Posterior vena cava (tissue), 2 donors: ENCODE data around the gene PPP2R3A. TPM values are rescaled to one million over a fixed set of nuclear protein-coding genes. Genes with fewer than 3 reads are reported as not detected.

Source experiments
- DNase-seq: peaks from one replicate; pipeline ENCODE4 v3.0.0-alpha.2; 2020; ENCODE audit warnings: low spot score
- intact Hi-C, 2 donors: fragments of 100-400 bp; cut with DNase I; formaldehyde crosslinking; loops; one replicate each; pipeline versions ENCODE4 v1.14.1 to v1.14.2; 2022 to 2023
- total RNA-seq, 2 donors: library from RNA; stranded (reverse); fragmentation: NEBNext Ultra II Directional; extraction: Animal tissue kit (Norgen Biotek cat#: 25700); gene quantifications; one replicate each; pipeline ENCODE4 v1.2.1, GENCODE V29; 2021
- donor health status: DM: yes; HTN: yes; CAD: no.
- donor health status: DM: yes; HTN: yes; CAD: no.

The PPP2R3A gene
- total RNA-seq, 2 donors from 2014 or later, result 10.6 to 18.7 TPM

- intact Hi-C loops, result no loop called here
- DNase-seq, result no peak
Measured at GRCh38 chr3:135997554-135998320, 32.2 kb downstream of the PPP2R3A start.

DNA sequence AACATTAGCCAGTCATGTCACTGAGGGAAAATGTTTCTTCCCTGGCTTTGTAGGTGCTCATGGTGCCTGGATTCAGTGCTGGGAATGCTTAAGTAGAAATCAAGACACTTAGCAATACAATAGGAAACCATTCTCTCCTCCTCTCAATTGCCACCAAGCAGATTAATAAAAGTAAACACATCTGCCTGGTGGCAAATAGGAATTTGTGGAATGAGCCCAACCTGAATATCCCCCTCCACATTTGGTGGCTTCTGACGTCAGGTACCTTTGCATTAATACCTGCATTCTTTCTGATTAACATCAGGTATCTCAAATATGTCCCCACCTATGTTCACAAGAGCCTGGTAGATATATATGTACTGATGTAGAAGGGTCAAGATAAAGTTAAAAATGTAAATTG, 42.7 kb downstream of the PPP2R3A start:
- intact Hi-C loops, result no loop called here
- no peak for DNase-seq

DNA sequence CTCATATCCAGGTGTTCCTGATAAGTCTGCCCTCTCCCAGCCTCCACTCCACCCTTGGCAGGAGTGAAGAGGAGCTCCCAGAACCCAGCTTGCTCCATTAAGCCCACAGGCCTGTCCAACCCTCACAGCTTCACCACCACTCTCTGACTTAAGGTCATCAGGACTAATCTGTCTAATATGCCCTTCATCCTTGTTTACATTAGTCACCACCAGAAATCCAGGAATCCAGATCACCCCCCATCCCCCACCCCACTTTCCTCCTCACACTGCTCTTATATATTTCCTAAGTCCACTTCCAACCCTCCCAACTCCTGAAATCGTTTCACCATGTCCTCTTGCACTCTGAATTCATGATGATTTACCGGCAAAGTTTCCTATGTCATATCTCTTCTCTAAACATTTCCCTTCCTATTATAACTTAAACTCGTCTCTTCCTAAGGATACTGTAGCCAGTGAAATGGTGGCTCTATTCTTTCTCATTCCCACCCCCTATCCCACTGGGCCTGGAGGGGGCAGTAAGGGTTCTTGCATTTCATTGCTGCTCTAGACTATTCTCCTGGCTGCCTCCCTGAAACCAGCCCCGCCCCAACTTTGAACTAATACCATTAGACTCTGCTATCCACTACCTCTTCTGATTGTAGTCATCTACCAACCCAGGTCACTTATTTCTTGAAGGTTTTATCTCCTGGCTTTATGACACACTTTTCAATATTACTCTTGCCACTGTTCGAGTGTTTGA, 43.4 kb downstream of the PPP2R3A start:
- DNase-seq, result no peak
- intact Hi-C loops, result no loop called here

DNA sequence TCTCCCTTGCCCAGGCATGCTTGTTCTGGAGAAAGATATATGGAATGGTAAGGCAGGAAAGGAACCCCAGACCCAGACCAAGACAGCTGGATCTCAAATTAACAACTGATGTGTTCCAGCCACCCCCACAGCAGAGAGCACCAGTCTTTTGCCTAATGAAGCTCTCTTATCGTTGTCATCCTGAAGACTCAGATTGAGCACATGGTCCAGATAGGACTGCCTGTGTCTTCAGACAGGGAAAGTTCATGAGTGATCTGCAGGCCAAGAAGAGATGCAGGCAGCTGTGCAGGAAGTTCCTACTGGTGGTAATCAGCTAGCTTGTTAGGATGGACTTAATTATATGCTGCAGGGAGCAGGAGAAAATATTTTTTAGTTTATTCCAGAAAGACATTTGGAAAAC, 53.3 kb downstream of the PPP2R3A start:
- DNase-seq, result no peak
- intact Hi-C loops, result no loop called here

GRCh38 chr3:136021803-136022202, 56.3 kb downstream of the PPP2R3A start:
- intact Hi-C loops, result no loop called here
- DNase-seq, result no peak

- intact Hi-C loops, result no loop called here
- DNase-seq, result no peak
Measured at GRCh38 chr3:136022529-136023263, 57.2 kb downstream of the PPP2R3A start.

DNA sequence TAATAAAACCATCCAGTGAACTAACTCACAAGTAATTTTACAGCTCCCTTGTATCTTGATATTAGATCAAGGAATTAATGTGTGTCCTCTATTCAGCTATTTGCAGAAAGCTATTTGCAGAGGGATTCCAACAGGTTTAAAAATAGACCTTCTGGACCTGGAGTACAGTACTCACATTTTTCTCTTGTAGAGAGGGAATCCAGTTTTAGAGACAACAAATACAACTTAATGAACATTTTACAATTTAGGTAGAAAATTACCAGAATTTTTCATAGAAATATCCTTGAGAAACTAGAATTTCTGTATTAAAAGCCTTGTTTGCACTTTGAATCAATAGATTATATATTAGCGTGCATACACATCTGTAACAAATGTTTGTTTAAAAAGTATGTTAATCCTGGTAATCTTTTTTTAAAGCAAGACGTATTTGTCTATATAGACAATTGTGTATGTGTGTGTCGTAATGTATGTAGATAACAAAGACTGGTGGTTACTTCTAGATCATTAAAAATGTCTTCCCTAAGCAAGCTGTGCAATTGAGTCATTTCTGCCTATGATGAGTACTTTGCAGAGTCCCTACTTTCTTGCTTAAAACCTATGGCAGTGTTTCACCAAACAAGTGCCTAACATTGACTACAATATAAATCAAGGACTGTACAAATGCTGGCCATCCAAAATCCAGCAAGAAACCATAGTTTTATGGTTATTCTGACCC, 57.9 kb downstream of the PPP2R3A start:
- intact Hi-C loops, result no loop called here

DNA sequence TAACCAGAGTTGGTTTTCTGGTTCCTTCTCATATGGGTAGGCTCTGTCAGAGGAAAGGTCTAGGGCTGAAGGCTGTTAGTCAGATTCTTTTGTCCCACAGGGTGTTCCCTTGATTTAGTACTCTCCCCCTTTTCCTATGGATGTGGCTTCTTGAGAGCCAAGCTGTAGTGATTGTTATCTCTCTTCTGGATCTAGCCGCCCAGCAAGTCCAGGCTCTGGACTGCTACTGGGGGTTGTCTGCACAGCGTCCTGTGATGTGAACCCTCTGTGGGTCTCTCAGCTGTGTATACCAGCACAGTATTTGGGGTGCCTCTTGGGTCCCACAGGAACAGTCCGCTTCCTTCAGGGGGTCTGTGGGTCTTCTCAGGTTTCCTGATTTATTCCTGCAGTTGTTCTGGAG, 70.8 kb downstream of the PPP2R3A start:
- DNase-seq, result no peak
- intact Hi-C loops, result loop anchor here in 1 of 2 donors (10.0 kb wide), 1 partner anchor 1268 kb away; no protein-coding TSS in a partner anchor

More for the DNA sequence above, 57.9 kb downstream of the PPP2R3A start:
- no peak for DNase-seq

GRCh38 chr3:136038668-136039067, 73.1 kb downstream of the PPP2R3A start:
- DNase-seq, result no peak
- intact Hi-C loops, result loop anchor here in 1 of 2 donors (10.0 kb wide), 1 partner anchor 1266 kb away; no protein-coding TSS in a partner anchor

- intact Hi-C loops, result loop anchor here (5.0 kb wide), 1 partner anchor 125 kb away; no protein-coding TSS in a partner anchor
- DNase-seq, result no peak
Measured at GRCh38 chr3:136042608-136043221, 77.2 kb downstream of the PPP2R3A start.

DNA sequence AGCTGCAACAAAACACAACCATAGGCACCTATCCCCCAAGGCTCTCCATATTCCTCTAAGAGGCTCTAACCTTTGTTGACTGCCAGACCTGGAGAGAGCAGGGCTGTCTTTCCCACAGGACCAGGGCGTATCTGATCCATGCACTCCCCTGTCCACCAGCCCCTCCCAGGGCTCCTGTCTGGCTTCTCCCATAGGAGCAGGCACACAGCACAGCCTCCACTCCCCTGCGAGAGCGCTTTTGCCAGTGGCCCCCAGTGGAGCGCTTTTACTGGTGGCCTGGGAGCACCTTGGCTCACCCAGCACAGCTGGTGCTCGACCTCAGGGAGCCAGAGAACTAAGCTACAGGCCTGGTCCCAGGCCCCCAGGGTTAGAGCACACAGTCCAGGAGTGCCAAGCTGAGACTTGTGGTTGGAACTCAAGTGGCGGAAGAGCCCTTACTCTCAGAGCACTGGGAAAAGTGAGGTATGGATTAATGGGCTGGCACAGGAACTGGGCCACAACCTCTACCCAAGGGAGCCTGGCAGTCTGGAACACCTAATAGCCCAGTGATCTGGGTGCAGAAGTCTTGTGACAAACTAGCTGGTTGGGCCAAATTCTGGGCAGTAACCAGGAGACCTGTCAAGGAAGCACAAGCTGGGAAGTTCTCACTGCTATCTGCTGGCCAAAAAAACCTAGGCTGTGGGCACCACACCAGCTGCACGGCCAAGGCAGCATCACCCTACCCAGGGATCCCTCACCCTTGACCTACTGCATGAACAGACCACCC, 79.6 kb downstream of the PPP2R3A start:
- DNase-seq, result no peak
- intact Hi-C loops, result loop anchor here (5.0 kb wide), 1 partner anchor 128 kb away; no protein-coding TSS in a partner anchor

DNA sequence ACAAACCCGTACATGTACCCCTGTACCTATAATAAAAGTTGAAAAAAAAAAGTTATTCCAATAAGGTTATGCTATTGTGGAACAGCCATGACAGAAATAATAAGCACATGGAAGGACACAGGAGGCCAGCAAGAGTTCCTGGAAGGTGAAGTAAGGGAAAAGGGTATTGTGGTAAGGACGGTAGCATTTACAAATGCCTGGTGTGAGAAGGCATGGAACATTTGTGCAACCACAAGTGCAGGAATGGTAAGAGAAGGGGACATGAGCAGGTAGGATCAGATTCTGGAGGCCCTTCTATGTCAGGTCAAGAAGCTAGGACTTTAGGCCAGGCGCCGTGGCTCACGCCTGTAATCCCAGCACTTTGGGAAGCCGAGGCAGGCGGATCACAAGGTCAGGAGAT, 82.5 kb downstream of the PPP2R3A start:
- DNase-seq, result no peak
- intact Hi-C loops, result no loop called here

- intact Hi-C loops, result no loop called here
- no peak for DNase-seq
Measured at GRCh38 chr3:136050250-136050649, 84.7 kb downstream of the PPP2R3A start.

DNA sequence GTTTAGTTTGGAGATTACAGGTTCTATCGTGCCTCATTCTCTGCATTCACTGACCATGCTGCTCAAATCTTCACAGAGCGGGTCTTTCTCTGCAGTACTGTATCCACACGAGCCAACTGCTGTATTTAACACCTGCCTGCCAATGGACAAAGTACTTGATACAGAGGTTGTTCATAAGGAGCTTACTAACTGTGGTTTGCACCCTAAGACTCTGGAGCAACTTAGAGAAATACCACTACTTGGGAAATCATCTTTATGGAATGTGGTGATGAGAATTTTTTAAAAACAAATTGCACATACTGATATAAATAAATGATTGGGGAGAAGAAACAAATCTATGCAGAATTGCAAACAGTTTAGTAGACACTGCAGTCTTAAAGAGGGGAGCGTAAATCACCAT, 90.0 kb downstream of the PPP2R3A start:
- intact Hi-C loops, result no loop called here
- no peak for DNase-seq

DNA sequence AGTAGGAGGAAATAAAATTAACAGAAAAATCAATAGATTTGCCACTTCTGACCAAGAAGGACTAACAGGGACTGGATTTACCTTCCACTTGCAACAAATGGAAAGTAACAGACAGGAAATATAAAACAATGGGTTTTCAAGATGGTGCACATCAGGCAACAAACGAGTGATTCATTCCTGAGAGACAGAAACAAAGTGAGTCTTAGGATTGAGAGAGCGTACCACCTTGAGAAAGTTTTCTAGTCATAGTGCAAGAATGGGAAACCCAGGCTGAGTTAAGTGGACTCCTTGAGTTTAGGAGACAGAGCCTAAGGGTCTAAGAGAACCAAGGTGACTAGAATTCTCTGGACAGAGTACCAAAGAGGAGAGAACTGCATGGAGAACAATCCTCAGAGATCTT, 101.7 kb downstream of the PPP2R3A start:
- no peak for DNase-seq
- intact Hi-C loops, result no loop called here

GRCh38 chr3:136068708-136069107, 103.2 kb downstream of the PPP2R3A start:
- intact Hi-C loops, result no loop called here

DNA sequence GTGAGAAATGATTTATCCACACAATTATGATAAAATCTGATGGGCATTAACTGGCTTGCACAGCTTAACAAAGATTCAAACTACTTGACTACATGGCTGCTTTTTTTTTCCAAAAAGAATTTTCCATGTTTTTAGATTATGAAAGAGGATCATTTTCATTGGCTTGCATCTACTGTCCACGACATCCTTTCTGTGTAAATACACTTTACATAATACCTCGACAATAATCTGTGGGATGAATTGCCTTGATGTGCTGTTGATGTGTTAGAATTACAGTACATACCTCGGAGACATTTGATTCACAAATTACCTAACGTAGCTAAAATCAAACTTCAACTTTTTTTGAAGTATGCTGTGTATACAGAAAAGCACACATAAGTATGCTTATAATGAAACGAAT, 104.4 kb downstream of the PPP2R3A start:
- DNase-seq, result no peak

More at GRCh38 chr3:136068708-136069107, 103.2 kb downstream of the PPP2R3A start:
- no peak for DNase-seq

DNA sequence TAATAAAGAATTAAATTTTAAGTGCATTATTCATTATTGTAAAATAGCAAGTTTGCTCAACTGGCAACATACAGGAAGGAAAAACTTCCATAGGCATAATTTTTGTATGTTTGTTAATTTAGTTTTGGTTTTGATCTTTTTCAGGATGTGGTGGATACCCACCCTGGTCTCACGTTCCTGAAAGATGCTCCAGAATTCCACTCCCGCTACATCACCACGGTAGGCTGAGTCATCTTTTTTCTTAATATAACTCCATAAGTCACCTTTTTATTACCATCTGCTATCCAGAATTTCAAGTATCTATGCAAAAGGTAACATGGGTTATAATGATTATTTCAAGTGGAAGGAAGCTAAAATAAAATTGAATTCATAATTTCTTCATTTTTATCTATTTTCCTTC, 104.8 kb downstream of the PPP2R3A start:
- intact Hi-C loops, result loop anchor here (5.0 to 10.0 kb wide), 2 partner anchors 684 to 942 kb away; partner anchors contain the start of gene STAG1 (in 1 of the 2)
- DNase-seq, result no peak

More for the DNA sequence above, 104.4 kb downstream of the PPP2R3A start:
- intact Hi-C loops, result loop anchor here (5.0 to 10.0 kb wide), 2 partner anchors 685 to 942 kb away; partner anchors contain the start of gene STAG1 (in 1 of the 2)
